Astrocyte (in vitro differentiated cells and primary cell): ENCODE measurements around the gene CIB4. TPM values are rescaled to one million over a fixed set of nuclear protein-coding genes. Genes with fewer than 3 reads are reported as not detected.

Experiments used
- DNase-seq: peaks from one replicate; pipeline ENCODE4 v3.0.0-alpha.2; 2010; ENCODE audit warnings: low read depth
- FAIRE-seq: peaks from 2 replicates; lab custom pipeline; 2011; peaks lifted over from hg19 to GRCh38; lab: Jason Lieb, UNC
- H2AFZ ChIP-seq: 2 replicates; pipeline ENCODE4 v1.6.0; 2012; ENCODE audit warnings: low read depth, low read length, inconsistent platforms
- H3K27ac ChIP-seq: 2 replicates; pipeline ENCODE4 v1.5.1; 2011; ENCODE audit warnings: low read depth, low read length, inconsistent platforms
- H3K27me3 ChIP-seq: 2 replicates; pipeline ENCODE4 v1.6.0; 2011; ENCODE audit warnings: low read length, inconsistent platforms; ENCODE audit not compliant: insufficient read depth
- H3K36me3 ChIP-seq: 2 replicates; pipeline ENCODE4 v1.5.1; 2011; ENCODE audit warnings: low read length, inconsistent platforms; ENCODE audit not compliant: insufficient read depth
- H3K4me1 ChIP-seq: 2 replicates; pipeline ENCODE4 v1.5.1; 2011; ENCODE audit warnings: low read length, inconsistent platforms; ENCODE audit not compliant: insufficient read depth
- H3K4me2 ChIP-seq: 2 replicates; pipeline ENCODE4 v1.6.0; 2012; ENCODE audit warnings: low read length, inconsistent platforms
- H3K4me3 ChIP-seq: 2 replicates; pipeline ENCODE4 v1.5.1; 2011; ENCODE audit warnings: low read depth, mild to moderate bottlenecking, low read length, inconsistent platforms; ENCODE audit not compliant: insufficient read depth
- H3K79me2 ChIP-seq: 2 replicates; pipeline ENCODE4 v1.6.0; 2012; ENCODE audit warnings: mild to moderate bottlenecking, low read length, inconsistent platforms; ENCODE audit not compliant: insufficient read depth
- H3K9ac ChIP-seq: 2 replicates; pipeline ENCODE4 v1.6.0; 2012; ENCODE audit warnings: mild to moderate bottlenecking, low read length, inconsistent platforms
- H3K9me3 ChIP-seq: 2 replicates; pipeline ENCODE4 v1.5.1; 2012; ENCODE audit warnings: low read depth, mild to moderate bottlenecking, low read length, inconsistent platforms; ENCODE audit not compliant: insufficient read depth
- H4K20me1 ChIP-seq: 2 replicates; pipeline ENCODE4 v1.6.0; 2012; ENCODE audit warnings: low read length, inconsistent platforms; ENCODE audit not compliant: insufficient read depth
- H3K27ac Mint-ChIP-seq: one replicate; pipeline ENCODE4 v1.8.0; 2021; ENCODE audit warnings: mild to moderate bottlenecking, mixed read lengths; ENCODE audit not compliant: unreplicated experiment
- H3K27me3 Mint-ChIP-seq: one replicate; pipeline ENCODE4 v1.8.0; 2021; ENCODE audit warnings: low read depth, mixed read lengths; ENCODE audit not compliant: unreplicated experiment
- H3K36me3 Mint-ChIP-seq: one replicate; pipeline ENCODE4 v1.8.0; 2021; ENCODE audit warnings: low read depth, mixed read lengths; ENCODE audit not compliant: unreplicated experiment
- H3K4me1 Mint-ChIP-seq: one replicate; pipeline ENCODE4 v1.8.0; 2021; ENCODE audit warnings: low read depth, mixed read lengths; ENCODE audit not compliant: unreplicated experiment
- H3K4me3 Mint-ChIP-seq: one replicate; pipeline ENCODE4 v1.8.0; 2021; ENCODE audit warnings: mild to moderate bottlenecking, moderate library complexity, mixed read lengths; ENCODE audit not compliant: unreplicated experiment
- H3K9me3 Mint-ChIP-seq: one replicate; pipeline ENCODE4 v1.8.0; 2021; ENCODE audit warnings: mild to moderate bottlenecking, mixed read lengths; ENCODE audit not compliant: unreplicated experiment
- EZH2 ChIP-seq: IDR thresholded peaks from 2 replicates; pipeline ENCODE4 v1.6.1; 2012; ENCODE audit warnings: mild to moderate bottlenecking, low read length, inconsistent platforms; ENCODE audit not compliant: insufficient read depth
- total RNA-seq: library from RNA; stranded (reverse); gene quantifications from 2 replicates; pipeline ENCODE4 v1.2.1, GENCODE V29; 2021
- TF ChIP-seq, protein P1 (sequence below): IDR thresholded peaks from 2 replicates; pipeline ENCODE4 v1.5.1; 2011; ENCODE audit warnings: low read depth, mild to moderate bottlenecking, inconsistent platforms, low read length, moderate library complexity; ENCODE audit not compliant: insufficient read depth

CIB4 gene
- total RNA-seq, 1 donor from 2014 or later = not detected

DNA sequence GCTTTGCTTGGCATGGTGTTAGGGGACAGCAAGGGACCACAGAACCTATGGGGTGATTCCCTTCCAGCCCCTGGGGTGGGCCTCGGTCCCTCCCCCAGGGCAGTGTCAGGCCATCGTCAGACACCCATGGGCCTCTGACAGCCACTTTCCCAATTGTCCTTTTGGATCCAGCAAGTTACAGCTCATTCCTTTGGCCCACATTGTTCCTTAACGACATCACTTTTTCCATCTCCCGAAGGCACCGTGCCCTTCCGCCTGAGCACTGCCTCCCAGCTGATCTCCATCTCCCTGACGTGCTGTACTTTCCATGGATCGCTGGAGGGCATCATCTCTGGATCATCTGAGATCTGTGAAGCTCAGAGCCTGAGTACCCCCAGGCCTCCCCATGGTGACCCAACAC, 41.0 kb upstream of the CIB4 start:
- Histone ChIP-seq H3K27ac (no peak overlapping the region), H3K36me3 (no peaks in the 10 kb centered on the region), H3K9me3 (peaks cover 4% of the 10 kb centered on the region), H3K9ac (no peak overlapping the region), H4K20me1 (no peaks in the 10 kb centered on the region), H3K4me2 (no peak overlapping the region), H3K4me1 (no peaks in the 10 kb centered on the region), H3K27me3 (peaks cover 29% of the 10 kb centered on the region), H3K4me3 (no peak overlapping the region), H3K79me2 (no peaks in the 10 kb centered on the region), H2AFZ (no peak overlapping the region)
- peaks cover 3% of the 10 kb centered on the region for H3K36me3 Mint-ChIP-seq
- peaks cover 1% of the 10 kb centered on the region for H3K4me1 Mint-ChIP-seq
- peaks cover 70% of the 10 kb centered on the region for H3K27me3 Mint-ChIP-seq
- DNase-seq (no peak), FAIRE-seq (no peak)
- TF ChIP-seq EZH2 = no peak
- TF ChIP-seq, protein P1, sequence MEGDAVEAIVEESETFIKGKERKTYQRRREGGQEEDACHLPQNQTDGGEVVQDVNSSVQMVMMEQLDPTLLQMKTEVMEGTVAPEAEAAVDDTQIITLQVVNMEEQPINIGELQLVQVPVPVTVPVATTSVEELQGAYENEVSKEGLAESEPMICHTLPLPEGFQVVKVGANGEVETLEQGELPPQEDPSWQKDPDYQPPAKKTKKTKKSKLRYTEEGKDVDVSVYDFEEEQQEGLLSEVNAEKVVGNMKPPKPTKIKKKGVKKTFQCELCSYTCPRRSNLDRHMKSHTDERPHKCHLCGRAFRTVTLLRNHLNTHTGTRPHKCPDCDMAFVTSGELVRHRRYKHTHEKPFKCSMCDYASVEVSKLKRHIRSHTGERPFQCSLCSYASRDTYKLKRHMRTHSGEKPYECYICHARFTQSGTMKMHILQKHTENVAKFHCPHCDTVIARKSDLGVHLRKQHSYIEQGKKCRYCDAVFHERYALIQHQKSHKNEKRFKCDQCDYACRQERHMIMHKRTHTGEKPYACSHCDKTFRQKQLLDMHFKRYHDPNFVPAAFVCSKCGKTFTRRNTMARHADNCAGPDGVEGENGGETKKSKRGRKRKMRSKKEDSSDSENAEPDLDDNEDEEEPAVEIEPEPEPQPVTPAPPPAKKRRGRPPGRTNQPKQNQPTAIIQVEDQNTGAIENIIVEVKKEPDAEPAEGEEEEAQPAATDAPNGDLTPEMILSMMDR = no peak
- no peak overlapping the region for H3K27ac Mint-ChIP-seq
- peaks cover 9% of the 10 kb centered on the region for H3K9me3 Mint-ChIP-seq
- no peak overlapping the region for H3K4me3 Mint-ChIP-seq

- H4K20me1 ChIP-seq = no peaks in the 10 kb centered on the region
- DNase-seq = no peak
- no peak overlapping the region for H3K27ac Mint-ChIP-seq
Observed at GRCh38 chr2:26681656-26682055, 40.5 kb upstream of the CIB4 start.

DNA sequence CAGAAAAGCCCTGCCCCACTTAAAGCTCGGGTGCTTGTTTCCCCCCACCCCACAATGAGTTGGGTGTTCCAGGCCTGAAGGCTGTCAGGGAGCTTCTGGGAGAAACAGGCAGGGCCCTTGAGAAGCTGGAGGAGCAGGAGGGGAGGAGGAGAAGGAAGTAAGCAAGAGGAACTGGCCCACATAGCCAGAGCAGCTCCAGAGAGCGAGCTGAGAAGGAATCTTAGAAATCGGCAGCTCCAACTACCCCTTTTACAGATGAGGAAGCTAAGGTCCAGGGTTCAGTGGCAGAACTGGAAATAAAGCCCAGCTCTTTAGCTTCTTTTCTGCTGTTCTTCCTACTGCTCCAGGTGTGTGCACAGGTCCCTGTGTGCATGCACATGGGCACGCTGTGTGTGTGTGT, 38.7 kb upstream of the CIB4 start:
- Mint-ChIP-seq H3K9me3 (peaks cover 9% of the 10 kb centered on the region), H3K36me3 (peaks cover 3% of the 10 kb centered on the region), H3K27me3 (peaks cover 57% of the 10 kb centered on the region), H3K4me1 (no peaks in the 10 kb centered on the region), H3K27ac (no peak overlapping the region), H3K4me3 (no peak overlapping the region)
- Histone ChIP-seq H4K20me1 (no peaks in the 10 kb centered on the region), H3K4me2 (no peak overlapping the region), H2AFZ (no peak overlapping the region), H3K79me2 (no peaks in the 10 kb centered on the region), H3K27me3 (peaks cover 15% of the 10 kb centered on the region), H3K4me1 (no peaks in the 10 kb centered on the region), H3K9ac (no peak overlapping the region), H3K4me3 (no peak overlapping the region), H3K36me3 (no peaks in the 10 kb centered on the region), H3K27ac (no peak overlapping the region), H3K9me3 (peaks cover 4% of the 10 kb centered on the region)
- TF ChIP-seq, protein P1 = no peak
- no peak for TF ChIP-seq EZH2
- DNase-seq (no peak), FAIRE-seq (no peak)

More at GRCh38 chr2:26681656-26682055, 40.5 kb upstream of the CIB4 start:
- no peak overlapping the region for H3K4me2 ChIP-seq
- no peak overlapping the region for H3K9ac ChIP-seq
- H3K4me3 ChIP-seq = no peak overlapping the region
- FAIRE-seq = no peak
- no peaks in the 10 kb centered on the region for H3K79me2 ChIP-seq
- Mint-ChIP-seq H3K36me3 (peaks cover 3% of the 10 kb centered on the region), H3K9me3 (peaks cover 9% of the 10 kb centered on the region), H3K27me3 (peaks cover 67% of the 10 kb centered on the region), H3K4me1 (no peaks in the 10 kb centered on the region), H3K4me3 (no peak overlapping the region)
- H3K27ac ChIP-seq = no peak overlapping the region
- H3K27me3 ChIP-seq = peaks cover 27% of the 10 kb centered on the region
- H3K9me3 ChIP-seq = peaks cover 4% of the 10 kb centered on the region
- H3K36me3 ChIP-seq = no peaks in the 10 kb centered on the region
- no peak overlapping the region for H2AFZ ChIP-seq
- no peak for TF ChIP-seq EZH2
- TF ChIP-seq, protein P1 = no peak
- H3K4me1 ChIP-seq = no peaks in the 10 kb centered on the region
